HG03060 (cell line): ENCODE measurements around the gene SH2D3A.

Source experiments
- ATAC-seq: cut with Tn5 transposase; IDR thresholded peaks from one replicate; pipeline ENCODE4 v1.9.1; 2021; ENCODE audit warnings: low read depth, moderate number of reproducible peaks; ENCODE audit not compliant: unreplicated experiment

The SH2D3A gene

GRCh38 chr19:6738787-6739389, 28.3 kb downstream of the SH2D3A start:
- no peak for ATAC-seq

- no peak for ATAC-seq
These were observed 29.1 kb downstream of the SH2D3A start for GRCh38 chr19:6737873-6738786.

GRCh38 chr19:6737284-6737872, 29.9 kb downstream of the SH2D3A start, which contains the start of gene GPR108:
TSS of gene GPR108 (minus strand) at chr19:6737580. CDS start at chr19:6737576, 4 bp downstream.
- peak; percentile 65 for ATAC-seq

- no peak for ATAC-seq
These were observed 30.3 kb downstream of the SH2D3A start for GRCh38 chr19:6736917-6737283.

- ATAC-seq = no peak
These were observed 30.9 kb downstream of the SH2D3A start for GRCh38 chr19:6736169-6736916.

- no peak for ATAC-seq
These were observed 31.9 kb downstream of the SH2D3A start for GRCh38 chr19:6735181-6735911.

- ATAC-seq = no peak
These were observed 33.0 kb downstream of the SH2D3A start for GRCh38 chr19:6734096-6734696.

GRCh38 chr19:6733338-6734095, 33.7 kb downstream of the SH2D3A start:
- no peak for ATAC-seq

GRCh38 chr19:6732803-6733337, 34.4 kb downstream of the SH2D3A start:
- ATAC-seq = no peak

- no peak for ATAC-seq
These were observed 35.4 kb downstream of the SH2D3A start for GRCh38 chr19:6731822-6732221.

GRCh38 chr19:6730941-6731670, 36.1 kb downstream of the SH2D3A start:
- ATAC-seq = no peak

- no peak for ATAC-seq
These were observed 37.0 kb downstream of the SH2D3A start for GRCh38 chr19:6730153-6730804.

GRCh38 chr19:6729573-6730152, 37.6 kb downstream of the SH2D3A start:
- no peak for ATAC-seq

- no peak for ATAC-seq
These were observed 38.9 kb downstream of the SH2D3A start for GRCh38 chr19:6728346-6728745.

- no peak for ATAC-seq
These were observed 41.6 kb downstream of the SH2D3A start for GRCh38 chr19:6725513-6726231.

- ATAC-seq = no peak
These were observed 42.4 kb downstream of the SH2D3A start for GRCh38 chr19:6724631-6725492.
